Esophagus squamous epithelium (tissue), 5 donors: Measurements from ENCODE around the gene PIEZO1. TPM values are rescaled to one million over a fixed set of nuclear protein-coding genes. Genes with fewer than 3 reads are reported as not detected.

ENCODE experiments used
- DNase-seq: peaks from one replicate; lab custom pipeline; 2025; lab: John Stamatoyannopoulos, UW
- H3K27ac ChIP-seq, 4 donors: fragments of 200-600 bp; sonication (generic); one replicate each; pipeline ENCODE4 v1.5.1; 2016 to 2019; ENCODE audit warnings: mild to moderate bottlenecking in 1 of 4
- H3K27me3 ChIP-seq, 4 donors: fragments of 200-600 bp; sonication (generic); 1 replicate in 3 of 4; 2 replicates in 1 of 4; pipeline versions ENCODE4 v1.5.1 to v1.6.0; 2017 to 2021; ENCODE audit warnings: antibody characterized with exemption in 1 of 4
- H3K36me3 ChIP-seq, 3 donors: fragments of 200-600 bp; sonication (generic); one replicate each; pipeline ENCODE4 v1.5.1; 2016 to 2019
- H3K4me1 ChIP-seq, 3 donors: fragments of 200-600 bp; sonication (generic); one replicate each; pipeline ENCODE4 v1.5.1; 2017 to 2019
- H3K4me3 ChIP-seq, 4 donors: fragments of 200-600 bp; sonication (generic); 1 replicate in 3 of 4; 2 replicates in 1 of 4; pipeline ENCODE4 v1.5.1; 2016 to 2019; ENCODE audit warnings: mild to moderate bottlenecking in 2 of 4, moderate library complexity in 1 of 4
- H3K9me3 ChIP-seq, 3 donors: fragments of 200-600 bp; sonication (generic); one replicate each; pipeline ENCODE4 v1.5.1; 2016 to 2019
- POLR2A ChIP-seq, 4 donors: fragments of 450-650 bp; IDR thresholded peaks; one replicate each; pipeline ENCODE4 v1.6.1; 2017; ENCODE audit warnings: antibody characterized with exemption in 4 of 4, mild to moderate bottlenecking in 4 of 4, moderate library complexity in 3 of 4
- WGBS, 2 donors: methylation state at CpG; one replicate each; pipeline ENCODE4 v1.1.5; 2018; 5-methylcytosine and 5-hydroxymethylcytosine counted together
- intact Hi-C: fragments of 100-400 bp; cut with DNase I; formaldehyde crosslinking; loops from one replicate; pipeline ENCODE4 v1.15.0; 2022
- total RNA-seq, 4 donors: library from RNA; depleted of rRNA; stranded (reverse); fragments of >200 nt; gene quantifications; one replicate each; pipeline ENCODE4 v1.1.0, GENCODE V29; 2016
- TF ChIP-seq, protein P1 (sequence below), 6 experiments: fragments of 450-650 bp in 4 of 6; fragments of 200-600 bp in 2 of 6; sonication (generic) in 2 of 6; IDR thresholded peaks; one replicate each; pipeline ENCODE4 v1.5.1; 2016 to 2019; ENCODE audit warnings: antibody characterized with exemption in 6 of 6, mild to moderate bottlenecking in 4 of 6, moderate library complexity in 4 of 6
- donor health status: DM: yes; HTN: yes; CAD: no.

The PIEZO1 gene
- total RNA-seq, 4 donors from 2014 or later: 46.0 to 131 (median 103) TPM

DNA sequence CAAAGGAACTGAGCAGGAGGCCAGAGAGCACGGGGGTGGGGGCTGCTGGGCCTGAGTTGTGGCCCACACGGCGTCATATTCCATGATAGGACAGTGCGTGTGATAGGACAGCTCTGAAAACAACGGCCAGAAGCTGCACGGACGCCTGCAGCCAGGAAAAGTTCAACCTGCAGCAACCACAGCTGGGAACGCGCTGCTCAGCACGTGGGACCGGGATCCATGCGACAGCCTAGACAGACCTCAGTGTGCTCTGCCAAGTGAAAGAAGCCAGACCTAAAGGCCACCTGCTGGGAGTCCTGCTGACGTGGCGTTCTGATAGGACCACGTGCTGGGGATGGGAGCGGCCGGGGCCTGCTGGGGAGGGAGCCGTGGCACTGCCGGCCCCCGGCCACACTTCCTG is 57.1 kb downstream of the PIEZO1 start:
- intact Hi-C loops: no loop called here
- TF ChIP-seq, protein P1, sequence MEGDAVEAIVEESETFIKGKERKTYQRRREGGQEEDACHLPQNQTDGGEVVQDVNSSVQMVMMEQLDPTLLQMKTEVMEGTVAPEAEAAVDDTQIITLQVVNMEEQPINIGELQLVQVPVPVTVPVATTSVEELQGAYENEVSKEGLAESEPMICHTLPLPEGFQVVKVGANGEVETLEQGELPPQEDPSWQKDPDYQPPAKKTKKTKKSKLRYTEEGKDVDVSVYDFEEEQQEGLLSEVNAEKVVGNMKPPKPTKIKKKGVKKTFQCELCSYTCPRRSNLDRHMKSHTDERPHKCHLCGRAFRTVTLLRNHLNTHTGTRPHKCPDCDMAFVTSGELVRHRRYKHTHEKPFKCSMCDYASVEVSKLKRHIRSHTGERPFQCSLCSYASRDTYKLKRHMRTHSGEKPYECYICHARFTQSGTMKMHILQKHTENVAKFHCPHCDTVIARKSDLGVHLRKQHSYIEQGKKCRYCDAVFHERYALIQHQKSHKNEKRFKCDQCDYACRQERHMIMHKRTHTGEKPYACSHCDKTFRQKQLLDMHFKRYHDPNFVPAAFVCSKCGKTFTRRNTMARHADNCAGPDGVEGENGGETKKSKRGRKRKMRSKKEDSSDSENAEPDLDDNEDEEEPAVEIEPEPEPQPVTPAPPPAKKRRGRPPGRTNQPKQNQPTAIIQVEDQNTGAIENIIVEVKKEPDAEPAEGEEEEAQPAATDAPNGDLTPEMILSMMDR (IDR thresholded peaks at IDR 0.05): no peak
- TF ChIP-seq POLR2A (IDR thresholded peaks at IDR 0.05): no peak
- H3K27ac ChIP-seq: no peak overlapping the region
- H3K27me3 ChIP-seq: no peaks in the 10 kb centered on the region
- H3K4me3 ChIP-seq: no peak overlapping the region
- 50 to 81% methylated on average over 2 to 6 of the region's 20 CpGs for WGBS, 2 donors
- H3K9me3 ChIP-seq: no peaks in the 10 kb centered on the region
- no peaks in the 10 kb centered on the region for H3K4me1 ChIP-seq
- peaks cover 50 to 87% (median 61%) of the 10 kb centered on the region in 3 donors for H3K36me3 ChIP-seq
- DNase-seq: no peak

DNA sequence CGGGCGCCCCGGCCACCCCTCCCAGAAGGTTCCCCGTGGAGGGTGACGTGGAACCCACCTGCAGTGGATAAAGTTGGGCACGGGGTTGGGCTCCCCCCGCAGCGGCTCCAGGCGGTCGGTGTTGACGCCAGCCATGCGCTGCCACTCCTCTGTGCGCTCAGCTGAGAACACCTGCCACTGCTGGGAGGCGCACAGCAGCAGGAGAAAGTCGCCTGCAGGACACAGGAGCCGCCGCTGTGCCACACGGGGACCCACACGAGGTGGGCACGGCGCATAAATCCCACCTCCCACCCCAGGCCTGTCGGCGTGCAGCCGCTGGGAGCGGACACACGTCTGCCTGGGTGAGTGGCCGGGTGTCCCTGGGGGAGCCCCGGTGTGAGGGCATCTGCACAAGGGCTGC is 58.0 kb downstream of the PIEZO1 start:
- H3K4me1 ChIP-seq: no peaks in the 10 kb centered on the region
- no peak for DNase-seq
- H3K27me3 ChIP-seq: no peaks in the 10 kb centered on the region
- no peak overlapping the region for H3K4me3 ChIP-seq
- H3K27ac ChIP-seq: no peak overlapping the region
- no peak for TF ChIP-seq POLR2A (IDR thresholded peaks at IDR 0.05)
- TF ChIP-seq, protein P1 (IDR thresholded peaks at IDR 0.05): no peak
- intact Hi-C loops: no loop called here
- no peaks in the 10 kb centered on the region for H3K9me3 ChIP-seq
- H3K36me3 ChIP-seq: peaks cover 53 to 87% (median 61%) of the 10 kb centered on the region in 3 donors
- 86 to 90% methylated on average over 8 to 12 of the region's 28 CpGs for WGBS, 2 donors

DNA sequence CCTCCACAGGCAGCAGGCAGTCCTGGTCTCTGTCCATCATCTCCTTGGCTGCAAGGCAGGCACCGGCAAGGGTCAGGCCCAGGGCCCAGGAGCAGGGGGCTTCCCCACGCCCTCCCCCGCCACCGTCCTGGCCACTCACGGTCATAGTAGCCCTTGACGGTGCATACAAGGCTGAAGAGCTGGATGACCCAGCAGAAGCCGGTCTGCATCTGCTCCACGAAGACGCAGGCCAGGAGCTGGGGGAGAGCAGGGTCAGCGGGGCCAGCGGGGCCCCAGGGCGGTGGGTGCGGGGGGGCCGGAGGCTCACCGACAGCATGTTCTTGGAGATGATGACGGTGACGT is 58.6 kb downstream of the PIEZO1 start:
- no peaks in the 10 kb centered on the region for H3K4me1 ChIP-seq
- no peak for DNase-seq
- 67 to 100% methylated on average over 1 of the region's 17 CpGs for WGBS, 2 donors
- TF ChIP-seq, protein P1 (IDR thresholded peaks at IDR 0.05): no peak
- TF ChIP-seq POLR2A (IDR thresholded peaks at IDR 0.05): no peak
- no peak overlapping the region for H3K4me3 ChIP-seq
- H3K27ac ChIP-seq: no peak overlapping the region
- no peaks in the 10 kb centered on the region for H3K27me3 ChIP-seq
- intact Hi-C loops: no loop called here
- no peaks in the 10 kb centered on the region for H3K9me3 ChIP-seq
- peaks cover 59 to 87% (median 62%) of the 10 kb centered on the region in 3 donors for H3K36me3 ChIP-seq

DNA sequence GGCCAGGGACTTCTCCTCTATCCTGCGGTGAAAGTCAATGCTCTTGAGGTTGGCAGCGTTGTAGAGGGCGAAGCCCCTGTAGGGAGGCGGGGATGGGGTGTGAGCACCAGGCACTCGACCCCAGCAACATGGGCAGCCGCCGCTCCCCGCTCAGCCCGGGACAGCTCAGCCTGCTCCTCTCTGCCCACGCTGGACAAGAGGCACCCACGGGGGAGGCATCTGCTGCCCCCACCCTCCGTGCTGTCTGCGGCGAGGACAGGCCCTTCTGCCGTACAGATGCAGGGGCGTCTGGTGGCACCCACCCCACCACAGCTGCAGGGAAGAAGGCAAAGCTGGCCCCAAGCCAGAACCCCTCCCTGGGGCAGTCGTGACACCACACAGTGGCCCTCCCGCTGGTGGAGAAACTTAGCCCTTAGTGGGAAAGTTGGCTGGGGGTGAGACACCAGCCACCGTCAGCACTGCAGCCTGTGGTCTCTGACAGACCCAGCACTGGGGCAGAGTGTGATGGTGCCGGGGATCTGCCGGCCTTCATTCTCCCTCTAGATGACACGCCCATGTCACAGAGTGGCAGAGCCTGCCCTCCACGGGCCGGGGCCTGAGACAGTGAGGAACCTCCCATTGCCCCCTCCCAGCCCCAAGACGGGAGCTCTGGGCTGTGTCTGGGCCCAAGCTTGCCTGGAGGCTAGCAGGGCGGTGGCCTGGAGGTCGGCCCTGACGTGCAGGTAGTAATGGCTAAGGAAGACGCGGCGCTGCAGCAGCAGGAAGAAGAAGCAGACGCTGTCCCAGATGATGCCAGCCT is 59.2 kb downstream of the PIEZO1 start:
- Histone ChIP-seq H3K4me1 (no peaks in the 10 kb centered on the region), H3K9me3 (no peaks in the 10 kb centered on the region), H3K36me3 (peaks cover 64 to 87% (median 67%) of the 10 kb centered on the region in 3 donors), H3K27ac (no peak overlapping the region), H3K27me3 (no peaks in the 10 kb centered on the region), H3K4me3 (no peak overlapping the region)
- WGBS, 2 donors: 87 to 93% methylated on average over 3 to 8 of the region's 32 CpGs
- intact Hi-C loops: no loop called here
- no peak for TF ChIP-seq POLR2A (IDR thresholded peaks at IDR 0.05)
- no peak for DNase-seq

DNA sequence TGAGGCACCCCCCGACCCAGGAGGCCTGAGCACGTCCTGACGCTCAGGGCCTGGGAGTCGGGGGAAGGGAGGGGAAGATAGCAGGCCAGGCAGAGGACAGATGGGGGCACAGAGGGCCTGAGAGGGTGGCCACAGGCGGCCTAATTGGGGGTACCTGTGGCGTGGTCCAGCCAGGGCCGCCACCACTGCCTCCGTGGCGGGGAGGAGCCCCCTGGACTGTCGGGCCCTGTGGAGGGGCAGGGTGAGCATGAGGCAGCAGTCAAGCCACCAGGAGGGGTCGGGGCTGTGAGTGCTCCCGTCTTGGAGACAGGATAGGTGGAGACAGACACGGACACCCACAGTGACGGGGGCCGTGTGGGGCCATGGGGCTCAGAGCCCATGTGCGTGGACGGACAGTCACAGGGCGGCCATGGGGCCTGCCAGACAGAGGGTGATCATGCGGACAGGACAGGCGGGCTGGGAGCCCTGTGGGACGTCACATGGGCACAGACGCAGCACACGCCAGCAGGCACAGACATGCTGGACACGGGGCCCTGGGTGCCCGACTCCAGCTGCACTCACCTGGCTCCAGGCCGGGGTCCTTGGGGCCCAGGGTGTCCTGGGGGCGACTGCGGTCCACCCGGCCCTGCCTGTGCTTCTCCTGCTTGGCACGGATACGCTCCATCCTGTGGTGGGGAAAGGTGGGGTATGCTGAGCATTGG is 60.0 kb downstream of the PIEZO1 start:
- Histone ChIP-seq H3K36me3 (peaks cover 69 to 87% (median 75%) of the 10 kb centered on the region in 3 donors), H3K27me3 (no peaks in the 10 kb centered on the region), H3K9me3 (no peaks in the 10 kb centered on the region), H3K4me1 (no peaks in the 10 kb centered on the region), H3K4me3 (no peak overlapping the region), H3K27ac (no peak overlapping the region)
- intact Hi-C loops: no loop called here
- no peak for DNase-seq
- WGBS, 2 donors: 91 to 92% methylated on average over 4 to 11 of the region's 31 CpGs
- TF ChIP-seq, protein P1 (IDR thresholded peaks at IDR 0.05): no peak
- no peak for TF ChIP-seq POLR2A (IDR thresholded peaks at IDR 0.05)
